ENCODE measurements around the gene GFM1. TPM values are rescaled to one million over a fixed set of nuclear protein-coding genes. Genes with fewer than 3 reads are reported as not detected.

The GFM1 gene
- polyA plus RNA-seq, 1 experiment, result 13.9 TPM

DNA sequence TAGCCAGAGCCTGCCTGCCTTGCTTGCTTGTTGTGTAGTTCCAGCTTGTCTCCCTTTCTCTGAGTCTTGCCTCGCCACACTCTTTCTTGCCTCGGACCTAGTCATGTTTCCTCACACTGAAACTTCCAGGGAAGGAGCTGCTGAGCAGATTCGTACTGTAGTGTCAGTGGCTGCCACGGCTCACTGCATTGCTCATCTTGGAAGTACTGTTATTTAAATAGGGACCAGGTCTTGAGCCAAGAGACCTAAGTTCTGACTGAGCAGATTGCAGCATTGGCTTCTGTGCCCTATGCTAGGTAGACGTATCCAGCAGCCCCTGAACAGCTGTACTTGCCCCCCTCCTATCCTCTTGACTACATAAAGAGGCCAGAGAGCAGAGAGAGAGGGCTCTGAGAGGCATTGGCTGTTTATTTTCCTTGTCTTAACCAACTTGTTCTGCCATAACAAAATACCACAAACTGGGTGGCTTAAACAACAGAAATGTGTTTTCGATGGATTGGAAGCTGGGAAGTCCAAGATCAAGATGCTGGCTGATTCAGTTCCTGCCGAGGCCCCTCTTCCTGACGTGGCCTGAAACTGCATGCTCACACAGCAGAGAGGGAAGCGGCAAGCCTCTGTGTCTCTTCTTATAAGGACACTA is 93.8 kb downstream of the GFM1 start:
- ChIA-PET CTCF (interaction anchor here (1.1 to 2.0 kb wide), 2 partner anchors 11 to 54 kb away, joined by 4 to 7 read pairs; no protein-coding TSS in a partner anchor), POLR2A (no interaction called here)
- Histone ChIP-seq H3K27me3 (ENCODE audit: control insufficient read depth, insufficient read depth, low read length) (no peaks in the 10 kb centered on the region), H3K36me3 (ENCODE audit: control insufficient read depth, insufficient read depth, low read length) (0 out of 2 replicates have a peak, but pooled peaks cover 1% of the 10 kb centered on the region), H3K4me3 (ENCODE audit: low read depth, low read length) (no peak overlapping the region)
- no peak for DNase-seq (ENCODE audit: low read depth)
- no peak for TF ChIP-seq CTCF (IDR thresholded peaks at IDR 0.05; ENCODE audit: insufficient read depth, low read depth, low read length)

DNA sequence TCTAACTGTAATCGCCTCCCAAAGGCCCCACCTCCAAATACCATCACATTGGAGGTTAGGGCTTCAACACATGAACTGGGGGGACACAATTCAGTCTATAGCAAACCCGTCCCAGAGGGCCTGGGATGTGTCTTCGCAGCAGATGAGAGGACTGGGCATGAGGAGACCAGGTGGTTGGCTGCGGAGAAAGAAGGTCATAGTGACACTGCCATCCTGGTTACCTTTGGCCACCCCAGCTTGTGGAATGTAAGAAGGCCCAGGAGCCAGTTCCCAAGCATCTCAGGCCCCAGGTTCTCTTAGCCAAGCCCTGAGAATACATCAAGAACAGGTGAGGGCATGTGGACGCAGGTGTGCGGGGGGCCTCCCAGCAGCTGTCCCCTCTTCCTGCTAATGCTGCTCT is 94.3 kb downstream of the GFM1 start:
- no peak overlapping the region for H3K4me3 ChIP-seq (ENCODE audit: low read depth, low read length)
- CTCF ChIA-PET, result interaction anchor here (1.1 to 2.0 kb wide), 2 partner anchors 11 to 53 kb away, joined by 4 to 7 read pairs; no protein-coding TSS in a partner anchor
- H3K36me3 ChIP-seq (ENCODE audit: control insufficient read depth, insufficient read depth, low read length), result 0 out of 2 replicates have a peak, but pooled peaks cover 1% of the 10 kb centered on the region
- DNase-seq (ENCODE audit: low read depth), result no peak
- TF ChIP-seq CTCF (IDR thresholded peaks at IDR 0.05; ENCODE audit: insufficient read depth, low read depth, low read length), result no peak
- POLR2A ChIA-PET, result no interaction called here
- H3K27me3 ChIP-seq (ENCODE audit: control insufficient read depth, insufficient read depth, low read length), result no peaks in the 10 kb centered on the region

DNA sequence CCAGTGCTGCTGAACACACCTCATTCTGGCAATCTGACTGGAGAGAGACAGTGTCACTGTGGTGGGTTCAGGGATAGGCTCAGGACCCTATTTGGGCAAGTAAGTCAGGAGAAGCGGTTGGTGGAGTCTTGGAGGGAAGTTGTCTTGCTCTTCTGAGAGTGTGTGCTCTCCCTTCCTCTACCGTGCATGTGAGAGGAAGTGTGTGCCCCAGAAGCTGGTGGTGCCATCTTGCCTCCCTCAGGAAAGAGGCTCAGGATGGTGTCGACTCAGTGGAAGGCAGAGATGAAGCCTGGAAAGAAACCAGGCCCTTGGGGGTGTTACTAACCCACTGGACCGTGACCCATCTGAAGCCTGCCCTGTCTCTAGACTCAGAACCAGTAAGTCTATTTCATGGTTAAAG is 94.8 kb downstream of the GFM1 start:
- TF ChIP-seq CTCF (IDR thresholded peaks at IDR 0.05; ENCODE audit: insufficient read depth, low read depth, low read length), result no peak
- Histone ChIP-seq H3K4me3 (ENCODE audit: low read depth, low read length) (no peak overlapping the region), H3K27me3 (ENCODE audit: control insufficient read depth, insufficient read depth, low read length) (no peaks in the 10 kb centered on the region), H3K36me3 (ENCODE audit: control insufficient read depth, insufficient read depth, low read length) (0 out of 2 replicates have a peak, but pooled peaks cover 4% of the 10 kb centered on the region)
- CTCF ChIA-PET, result interaction anchor here (1.1 to 2.0 kb wide), 2 partner anchors 12 to 53 kb away, joined by 4 to 7 read pairs; no protein-coding TSS in a partner anchor
- DNase-seq (ENCODE audit: low read depth), result no peak
- POLR2A ChIA-PET, result no interaction called here

- Histone ChIP-seq H3K27me3 (ENCODE audit: control insufficient read depth, insufficient read depth, low read length) (no peaks in the 10 kb centered on the region), H3K36me3 (ENCODE audit: control insufficient read depth, insufficient read depth, low read length) (peaks cover 7% of the 10 kb centered on the region; the same call in 1 of the 2 replicates), H3K4me3 (ENCODE audit: low read depth, low read length) (no peak overlapping the region)
- no peak for TF ChIP-seq CTCF (IDR thresholded peaks at IDR 0.05; ENCODE audit: insufficient read depth, low read depth, low read length)
- DNase-seq (ENCODE audit: low read depth), result no peak
- CTCF ChIA-PET, result interaction anchor here (2.0 kb wide), 1 partner anchor 52 kb away, joined by 7 read pairs; no protein-coding TSS in a partner anchor
- POLR2A ChIA-PET, result no interaction called here
Observed at GRCh38 chr3:158739661-158740060, 95.3 kb downstream of the GFM1 start.

Small RNAs within 50 kb of the gene (small RNA-seq; reads per million reads assigned to genes)
- gene AC025033.1 (ENCODE audit: insufficient read length, low read depth, low replicate concordance) (not detected), gene AC080013.6 (ENCODE audit: insufficient read length, low read depth, low replicate concordance) (not detected)

Other genes starting within 250 kb of the GFM1 start
- 4.4 and 7.4 TPM in 2 replicates for gene MLF1, start 73.3 kb upstream of the GFM1 start, polyA plus RNA-seq (2011; rRNA removed)
- gene LXN, start 28.1 kb downstream of the GFM1 start, polyA plus RNA-seq (2011; rRNA removed), result 56.2 and 66.8 TPM in 2 replicates
- 2.0 and 4.5 TPM in 2 replicates for gene RARRES1, start 87.9 kb downstream of the GFM1 start, polyA plus RNA-seq (2011; rRNA removed)
- gene MFSD1, start 157.5 kb downstream of the GFM1 start, polyA plus RNA-seq (2011; rRNA removed), result 69.8 and 94.7 TPM in 2 replicates

All from BJ (cell line).